GM21515 (cell line): ENCODE results near the gene RFPL4A.

Experiments
- ATAC-seq: cut with Tn5 transposase; IDR thresholded peaks from one replicate; pipeline ENCODE4 v1.9.1; 2021; ENCODE audit not compliant: unreplicated experiment

RFPL4A gene

GRCh38 chr19:55802281-55802680 lies 43.4 kb downstream of the RFPL4A start:
- ATAC-seq = no peak

- no peak for ATAC-seq
These were observed 50.6 kb downstream of the RFPL4A start for GRCh38 chr19:55809381-55810058.

GRCh38 chr19:55811340-55811739 lies 52.4 kb downstream of the RFPL4A start:
- ATAC-seq = no peak

- ATAC-seq = no peak
These were observed 53.6 kb downstream of the RFPL4A start for GRCh38 chr19:55812449-55812848.
